ENCODE results near the gene CEP192. TPM values are rescaled to one million over a fixed set of nuclear protein-coding genes. Genes with fewer than 3 reads are reported as not detected.

The CEP192 gene
- total RNA-seq, 4 donors from 2014 or later = 16.9 to 28.6 (median 20.0) TPM

DNA sequence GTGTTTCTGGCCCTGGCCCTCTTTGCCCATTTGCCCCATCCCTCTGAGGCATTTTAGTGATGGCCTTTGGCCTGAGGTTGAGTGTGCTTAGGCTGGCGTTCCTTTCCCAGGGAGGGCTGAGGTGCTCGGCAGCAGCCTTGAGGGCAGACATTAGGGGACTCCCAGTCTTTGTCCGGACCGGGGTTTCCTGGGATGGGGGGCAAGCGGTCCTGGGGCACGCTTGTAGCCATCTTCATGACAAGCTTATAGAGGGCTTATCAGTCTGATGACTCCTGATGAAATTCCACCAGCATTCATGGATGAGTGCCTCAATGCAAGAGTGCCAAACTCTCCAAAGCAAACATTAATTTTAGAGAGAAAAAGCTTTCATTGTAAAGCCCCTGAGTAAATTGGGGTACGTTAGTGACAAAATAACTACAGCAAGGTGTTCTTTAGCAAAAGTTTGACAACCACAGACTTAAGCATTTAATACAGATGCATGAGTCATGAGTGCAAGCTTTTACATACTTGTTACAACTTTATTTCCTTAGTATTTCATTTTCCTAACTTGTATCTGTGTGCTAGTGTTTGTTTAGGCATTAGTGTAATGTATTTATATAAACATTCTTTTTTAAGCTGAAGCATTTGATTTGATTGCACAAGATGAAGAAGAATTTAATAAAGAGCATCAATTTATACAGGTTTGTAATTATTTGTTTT is 45.6 kb downstream of the CEP192 start:
- Histone ChIP-seq H3K4me1 (no peaks in the 10 kb centered on the region), H3K4me3 (no peak overlapping the region), H3K9me3 (no peaks in the 10 kb centered on the region), H3K36me3 (peaks cover 0 to 62% of the 10 kb centered on the region in 2 donors), H3K27ac (no peak overlapping the region), H3K27me3 (no peaks in the 10 kb centered on the region)
- TF ChIP-seq POLR2A (IDR thresholded peaks at IDR 0.05) (no peak), EP300 (IDR thresholded peaks at IDR 0.05) (no peak), CTCF (IDR thresholded peaks at IDR 0.05) (no peak), POLR2AphosphoS5 (IDR thresholded peaks at IDR 0.05) (no peak)
- no peak for ATAC-seq
- WGBS, 2 donors (ENCODE audit: low coverage in 1 of 2) = 55 to 67% methylated on average over 1 to 3 of the region's 7 CpGs

DNA sequence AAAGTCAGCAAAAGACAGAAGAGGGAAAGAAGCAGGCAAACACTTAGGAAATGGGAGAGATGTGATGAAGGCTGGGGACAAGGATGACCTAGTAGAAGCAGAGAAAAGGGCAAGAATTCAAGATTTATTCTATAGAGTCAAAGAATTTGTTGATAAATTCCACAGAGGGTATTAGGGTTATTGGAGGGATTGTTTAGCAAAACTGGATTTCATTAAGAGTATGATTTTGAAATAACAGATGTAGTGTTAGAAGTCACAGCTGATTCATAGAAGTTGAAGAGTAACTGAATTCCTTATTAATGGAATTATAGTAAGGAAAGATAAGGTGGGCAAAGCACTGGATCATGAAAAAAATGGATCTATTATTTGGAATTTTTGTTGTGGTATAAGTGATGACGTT is 48.6 kb downstream of the CEP192 start:
- H3K27me3 ChIP-seq = no peaks in the 10 kb centered on the region
- no peak overlapping the region for H3K27ac ChIP-seq
- peaks cover 0 to 50% of the 10 kb centered on the region in 2 donors for H3K36me3 ChIP-seq
- H3K9me3 ChIP-seq = no peaks in the 10 kb centered on the region
- ATAC-seq = no peak
- no peak overlapping the region for H3K4me3 ChIP-seq
- TF ChIP-seq CTCF (IDR thresholded peaks at IDR 0.05) (no peak), POLR2AphosphoS5 (IDR thresholded peaks at IDR 0.05) (no peak), POLR2A (IDR thresholded peaks at IDR 0.05) (no peak), EP300 (IDR thresholded peaks at IDR 0.05) (no peak)
- H3K4me1 ChIP-seq = no peaks in the 10 kb centered on the region
- WGBS, 2 donors (ENCODE audit: low coverage in 1 of 2) = 89 to 100% methylated on average over 1 of the region's 1 CpG

- Histone ChIP-seq H3K27ac (no peak overlapping the region), H3K4me3 (no peak overlapping the region), H3K36me3 (peaks cover 0 to 44% of the 10 kb centered on the region in 2 donors), H3K27me3 (no peaks in the 10 kb centered on the region), H3K9me3 (no peaks in the 10 kb centered on the region), H3K4me1 (no peaks in the 10 kb centered on the region)
- 50 to 67% methylated on average over 1 to 4 of the region's 4 CpGs for WGBS, 2 donors (ENCODE audit: low coverage in 1 of 2)
- no peak for ATAC-seq
- TF ChIP-seq CTCF (IDR thresholded peaks at IDR 0.05) (no peak), POLR2A (IDR thresholded peaks at IDR 0.05) (no peak), EP300 (IDR thresholded peaks at IDR 0.05) (no peak), POLR2AphosphoS5 (IDR thresholded peaks at IDR 0.05) (no peak)
Measured at GRCh38 chr18:13043066-13043465, 51.9 kb downstream of the CEP192 start.

DNA sequence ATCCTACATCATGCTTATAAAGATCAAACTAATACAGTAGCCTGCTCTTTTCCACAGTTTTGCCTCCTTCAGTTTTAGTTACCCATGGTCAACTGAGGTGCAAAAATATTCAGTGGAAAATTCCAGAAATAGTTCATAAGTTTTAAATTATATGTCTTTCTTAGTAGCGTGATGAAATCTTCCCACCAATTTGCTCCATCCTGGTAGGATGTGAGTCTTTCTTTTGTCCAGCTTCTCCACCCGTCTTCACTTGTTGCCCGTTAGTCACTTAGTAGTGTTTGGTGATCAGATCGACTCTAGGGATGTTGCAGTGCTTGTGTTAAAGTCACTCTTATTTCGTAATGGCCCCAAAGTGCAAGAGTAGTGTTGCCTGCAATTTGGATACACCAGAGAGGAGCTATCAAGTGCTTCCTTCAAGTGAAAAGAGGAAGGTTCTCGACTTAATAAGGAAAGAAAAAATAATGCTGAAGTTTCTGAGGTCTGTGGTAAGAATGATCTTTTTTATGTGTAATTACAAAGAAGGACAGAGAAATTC is 57.0 kb downstream of the CEP192 start:
- ATAC-seq = no peak
- TF ChIP-seq POLR2A (IDR thresholded peaks at IDR 0.05) (no peak), EP300 (IDR thresholded peaks at IDR 0.05) (no peak), CTCF (IDR thresholded peaks at IDR 0.05) (no peak), POLR2AphosphoS5 (IDR thresholded peaks at IDR 0.05) (no peak)
- Histone ChIP-seq H3K27ac (no peak overlapping the region), H3K9me3 (no peaks in the 10 kb centered on the region), H3K4me3 (no peak overlapping the region), H3K36me3 (peaks cover 0 to 69% of the 10 kb centered on the region in 2 donors), H3K4me1 (no peaks in the 10 kb centered on the region), H3K27me3 (no peaks in the 10 kb centered on the region)
- 77 to 80% methylated on average over 6 of the region's 6 CpGs for WGBS, 2 donors (ENCODE audit: low coverage in 1 of 2)

DNA sequence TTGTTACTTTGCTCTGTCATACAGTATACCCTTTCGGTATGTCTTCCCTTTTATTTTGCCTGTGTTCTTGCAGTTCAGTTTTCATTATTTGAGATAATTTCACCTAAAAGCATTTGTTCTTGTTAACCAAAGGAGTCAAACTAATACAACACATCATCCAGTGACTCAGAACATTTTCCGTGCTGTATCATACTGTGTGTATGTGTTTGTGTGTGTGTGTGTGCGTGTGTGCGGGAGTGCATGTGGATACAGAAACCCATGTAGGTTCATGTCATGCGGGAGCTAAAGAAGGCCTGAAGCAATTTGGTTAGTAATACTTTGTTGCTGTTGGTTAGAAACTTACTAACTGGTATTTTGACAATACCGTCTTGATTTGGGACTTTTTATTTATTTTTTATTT is 60.0 kb downstream of the CEP192 start:
- WGBS, 2 donors (ENCODE audit: low coverage in 1 of 2) = 95 to 96% methylated on average over 6 of the region's 6 CpGs
- Histone ChIP-seq H3K36me3 (peaks cover 0 to 93% of the 10 kb centered on the region in 2 donors), H3K27ac (no peak overlapping the region), H3K4me3 (no peak overlapping the region), H3K27me3 (no peaks in the 10 kb centered on the region), H3K9me3 (no peaks in the 10 kb centered on the region), H3K4me1 (no peaks in the 10 kb centered on the region)
- ATAC-seq = no peak
- TF ChIP-seq POLR2AphosphoS5 (IDR thresholded peaks at IDR 0.05) (no peak), EP300 (IDR thresholded peaks at IDR 0.05) (no peak), POLR2A (IDR thresholded peaks at IDR 0.05) (no peak), CTCF (IDR thresholded peaks at IDR 0.05) (no peak)
